Caco-2 (cell line): ENCODE data around the gene ARHGAP15. TPM values are rescaled to one million over a fixed set of nuclear protein-coding genes. Genes with fewer than 3 reads are reported as not detected.

ENCODE experiments used
- BruUV-seq: library from RNA; stranded (reverse); fragments of 400-500 nt; replicated peaks from 2 replicates; lab custom pipeline; 2021; lab: Mats Ljungman, UMichigan
- CTCF ChIA-PET: fragments of 300-600 bp; sonication (Branson Sonifier 250); formaldehyde crosslinking; loops from one replicate; lab custom pipeline; 2022; ENCODE audit warnings: antibody characterized with exemption; lab: Charles Lee
- POLR2A ChIA-PET: fragments of 300-600 bp; sonication (Branson Sonifier 250); formaldehyde crosslinking; loops from one replicate; lab custom pipeline; 2022; ENCODE audit warnings: antibody characterized with exemption; lab: Charles Lee
- DNase-seq, 2 experiments: peaks; one replicate each; pipeline versions ENCODE4 v3.0.0 to v3.0.0-alpha.2; 2020 to 2022
- H3K27me3 ChIP-seq: replicated peaks from 2 replicates; pipeline ENCODE4 v1.6.0; 2011; ENCODE audit warnings: low read length; ENCODE audit not compliant: control insufficient read depth, insufficient read depth
- H3K36me3 ChIP-seq: 2 replicates; pipeline ENCODE4 v1.5.1; 2011; ENCODE audit warnings: low read length; ENCODE audit not compliant: control insufficient read depth, insufficient read depth
- H3K4me1 ChIP-seq: fragments of 250-450 bp; sonication (Bioruptor Pico); 2 replicates; pipeline ENCODE4 v1.5.1; 2020; ENCODE audit warnings: mild to moderate bottlenecking
- H3K4me3 ChIP-seq: 2 replicates; pipeline ENCODE4 v1.5.1; 2011; ENCODE audit warnings: low read depth, mild to moderate bottlenecking, control low read depth, low read length
- H3K9me3 ChIP-seq: fragments of 250-450 bp; sonication (Bioruptor Pico); 2 replicates; pipeline ENCODE4 v1.5.1; 2020; ENCODE audit warnings: mild to moderate bottlenecking, moderate library complexity
- H3K27ac Mint-ChIP-seq: one replicate; pipeline ENCODE4 v1.8.0; 2022; ENCODE audit warnings: mixed read lengths; ENCODE audit not compliant: unreplicated experiment
- H3K27me3 Mint-ChIP-seq: one replicate; pipeline ENCODE4 v1.8.0; 2022; ENCODE audit warnings: mixed read lengths; ENCODE audit not compliant: insufficient read depth, unreplicated experiment
- H3K36me3 Mint-ChIP-seq: one replicate; pipeline ENCODE4 v1.8.0; 2022; ENCODE audit warnings: mild to moderate bottlenecking, mixed read lengths; ENCODE audit not compliant: insufficient read depth, unreplicated experiment
- H3K4me1 Mint-ChIP-seq: one replicate; pipeline ENCODE4 v1.8.0; 2022; ENCODE audit warnings: low read depth, mixed read lengths; ENCODE audit not compliant: unreplicated experiment
- H3K4me3 Mint-ChIP-seq: one replicate; pipeline ENCODE4 v1.8.0; 2022; ENCODE audit warnings: mild to moderate bottlenecking, moderate library complexity, mixed read lengths; ENCODE audit not compliant: unreplicated experiment
- H3K9me3 Mint-ChIP-seq: one replicate; pipeline ENCODE4 v1.8.0; 2022; ENCODE audit warnings: mixed read lengths; ENCODE audit not compliant: unreplicated experiment
- CTCF ChIP-seq, 2 experiments: fragments of 200-600 bp in 1 of 2; IDR thresholded peaks; 1 replicate in 1 of 2; 2 replicates in 1 of 2; pipeline versions ENCODE4 v1.5.1 to v1.8.0; 2011 to 2022; ENCODE audit warnings: antibody characterized with exemption in 1 of 2, control low read depth in 1 of 2, inconsistent platforms in 1 of 2, low read depth in 1 of 2, low read length in 1 of 2, mild to moderate bottlenecking in 1 of 2, moderate library complexity in 1 of 2; ENCODE audit not compliant: insufficient read depth in 1 of 2, severe bottlenecking in 1 of 2, unreplicated experiment in 1 of 2
- intact Hi-C: fragments of 100-400 bp; cut with micrococcal nuclease; formaldehyde crosslinking; loops from one replicate; pipeline ENCODE4 v1.10.0; 2022; ENCODE audit not compliant: unreplicated experiment
- total RNA-seq: library from RNA; stranded (reverse); gene quantifications from 2 replicates; pipeline ENCODE4 v1.2.3, GENCODE V29; 2022

The ARHGAP15 gene
- total RNA-seq, 1 experiment from 2014 or later, result not detected

GRCh38 chr2:143290221-143290620, 161.0 kb downstream of the ARHGAP15 start:
- no peaks in the 10 kb centered on the region for H3K9me3 Mint-ChIP-seq
- DNase-seq, result no peak
- H3K4me3 Mint-ChIP-seq, result no peak overlapping the region
- no peak for TF ChIP-seq CTCF (IDR thresholded peaks at IDR 0.05; ENCODE audit: insufficient read depth in 1 of 2, low read depth in 1 of 2, low read length in 1 of 2, severe bottlenecking in 1 of 2, unreplicated experiment in 1 of 2)
- intact Hi-C loops, result no loop called here
- H3K27me3 Mint-ChIP-seq, result peaks cover 10% of the 10 kb centered on the region
- CTCF ChIA-PET, result no interaction called here
- peaks cover 5% of the 10 kb centered on the region for H3K4me1 ChIP-seq
- H3K4me3 ChIP-seq, result no peak overlapping the region
- no peak overlapping the region for H3K27ac Mint-ChIP-seq
- POLR2A ChIA-PET, result no interaction called here
- no peaks in the 10 kb centered on the region for H3K36me3 Mint-ChIP-seq
- no TSS peak for BruUV-seq
- H3K4me1 Mint-ChIP-seq, result no peaks in the 10 kb centered on the region
- no peaks in the 10 kb centered on the region for H3K9me3 ChIP-seq
- H3K27me3 ChIP-seq, result no peaks in the 10 kb centered on the region
- no peaks in the 10 kb centered on the region for H3K36me3 ChIP-seq

GRCh38 chr2:143294068-143294467, 164.8 kb downstream of the ARHGAP15 start:
- H3K27me3 Mint-ChIP-seq, result peaks cover 8% of the 10 kb centered on the region
- H3K9me3 Mint-ChIP-seq, result no peaks in the 10 kb centered on the region
- no peaks in the 10 kb centered on the region for H3K9me3 ChIP-seq
- no peaks in the 10 kb centered on the region; the same call in 1 of the 2 replicates for H3K27me3 ChIP-seq
- H3K4me3 Mint-ChIP-seq, result no peak overlapping the region
- H3K4me3 ChIP-seq, result no peak overlapping the region
- no peak overlapping the region for H3K27ac Mint-ChIP-seq
- no peak for DNase-seq
- no peak for TF ChIP-seq CTCF (IDR thresholded peaks at IDR 0.05; ENCODE audit: insufficient read depth in 1 of 2, low read depth in 1 of 2, low read length in 1 of 2, severe bottlenecking in 1 of 2, unreplicated experiment in 1 of 2)
- no peaks in the 10 kb centered on the region for H3K36me3 Mint-ChIP-seq
- POLR2A ChIA-PET, result no interaction called here
- BruUV-seq, result no TSS peak
- no peaks in the 10 kb centered on the region for H3K4me1 Mint-ChIP-seq
- CTCF ChIA-PET, result no interaction called here
- peaks cover 5% of the 10 kb centered on the region for H3K4me1 ChIP-seq
- intact Hi-C loops, result no loop called here
- H3K36me3 ChIP-seq, result no peaks in the 10 kb centered on the region

- no TSS peak for BruUV-seq
- POLR2A ChIA-PET, result no interaction called here
- H3K36me3 Mint-ChIP-seq, result no peaks in the 10 kb centered on the region
- H3K4me1 ChIP-seq, result peaks cover 5% of the 10 kb centered on the region
- no peak for TF ChIP-seq CTCF (IDR thresholded peaks at IDR 0.05; ENCODE audit: insufficient read depth in 1 of 2, low read depth in 1 of 2, low read length in 1 of 2, severe bottlenecking in 1 of 2, unreplicated experiment in 1 of 2)
- CTCF ChIA-PET, result no interaction called here
- H3K27me3 Mint-ChIP-seq, result no peaks in the 10 kb centered on the region
- no peak for DNase-seq
- no peak overlapping the region for H3K27ac Mint-ChIP-seq
- intact Hi-C loops, result no loop called here
- no peak overlapping the region for H3K4me3 ChIP-seq
- no peaks in the 10 kb centered on the region for H3K36me3 ChIP-seq
- H3K4me3 Mint-ChIP-seq, result no peak overlapping the region
- H3K9me3 ChIP-seq, result no peaks in the 10 kb centered on the region
- H3K27me3 ChIP-seq, result no peaks in the 10 kb centered on the region; the same call in 1 of the 2 replicates
- no peaks in the 10 kb centered on the region for H3K4me1 Mint-ChIP-seq
- no peaks in the 10 kb centered on the region for H3K9me3 Mint-ChIP-seq
Measured at GRCh38 chr2:143296089-143296488, 166.9 kb downstream of the ARHGAP15 start.
